ENCODE results near the gene CAVIN3. TPM values are rescaled to one million over a fixed set of nuclear protein-coding genes. Genes with fewer than 3 reads are reported as not detected.

Gene CAVIN3
- total and polyA plus RNA-seq, 2 donors (not counting 3 experiments of a cell fraction or from before 2014, with no cell fraction given), result 153 to 241 TPM

DNA sequence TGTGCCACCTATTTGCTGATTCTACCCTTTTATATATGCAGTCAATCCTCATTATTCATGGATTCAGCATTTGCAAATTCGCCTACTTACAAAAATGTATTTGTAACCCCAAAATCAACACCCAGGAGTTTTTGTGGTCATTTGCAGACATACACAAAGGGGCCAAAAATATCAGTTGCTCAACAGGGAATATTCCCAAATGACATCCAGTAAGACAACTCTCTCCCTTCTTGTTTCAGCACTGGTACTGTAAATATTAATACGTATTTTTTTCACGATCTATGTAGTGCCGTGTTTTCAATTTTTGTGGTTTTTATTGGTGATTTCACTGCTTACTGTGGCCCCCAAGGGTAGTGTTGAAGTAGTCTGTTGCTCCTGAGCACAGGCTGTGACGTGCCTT, 11.8 kb upstream of the CAVIN3 start:
- H3K27me3 ChIP-seq (ENCODE audit: control insufficient read depth in 2 of 2, insufficient read depth in 2 of 2, low read length in 2 of 2), result peaks cover 0 to 1% of the 10 kb centered on the region in 2 experiments
- H2AFZ ChIP-seq (ENCODE audit: low read depth, low read length), result no peak overlapping the region
- H3K27ac ChIP-seq (ENCODE audit: insufficient read depth, low read depth, low read length), result no peak overlapping the region
- H3K4me1 ChIP-seq (ENCODE audit: control insufficient read depth, extremely low read depth, insufficient read depth, low read length), result peaks cover 14% of the 10 kb centered on the region
- dilution Hi-C loops (cut with MboI; ENCODE audit: extremely low pct_ligation_motif_present, low sequenced_read_pairs), result no loop called here
- no peak overlapping the region for H3K4me3 ChIP-seq (replicated peaks in 1 of 3; ENCODE audit: insufficient read depth in 1 of 3, low read depth in 1 of 3, low read length in 3 of 3)
- DNase-seq (ENCODE audit: low read depth, low spot score) (no peak), FAIRE-seq (no peak)
- no peaks in the 10 kb centered on the region for H3K9me3 ChIP-seq (replicated peaks; ENCODE audit: control insufficient read depth, insufficient read depth, low read length)
- no peaks in the 10 kb centered on the region for H3K36me3 ChIP-seq (ENCODE audit: control insufficient read depth in 2 of 2, extremely low read depth in 1 of 2, insufficient read depth in 2 of 2, low read length in 2 of 2)
- H4K20me1 ChIP-seq (replicated peaks; ENCODE audit: control insufficient read depth, extremely low read depth, insufficient read depth, low read length), result no peaks in the 10 kb centered on the region
- intact Hi-C loops (cut with micrococcal nuclease), result no loop called here
- no peak overlapping the region for H3K9ac ChIP-seq (replicated peaks; ENCODE audit: extremely low read depth, insufficient read depth, low read length)
- BruUV-seq (replicated peaks), result no TSS peak
- CTCF ChIA-PET, result no interaction called here
- POLR2A ChIA-PET, result no interaction called here
- no peak overlapping the region for H3K4me2 ChIP-seq (ENCODE audit: insufficient read depth, low read length)
- TF ChIP-seq GATA2 (IDR thresholded peaks at IDR 0.05; ENCODE audit: insufficient read depth, insufficient read length, low read depth, low read length), result no peak
- no peak for TF ChIP-seq CTCF (IDR thresholded peaks at IDR 0.05; ENCODE audit: extremely low read depth in 1 of 2, insufficient read depth in 1 of 2, low read depth in 1 of 2, low read length in 2 of 2)
- TF ChIP-seq MYC (IDR thresholded peaks at IDR 0.05; ENCODE audit: low read depth, low read length), result no peak
- no peak for TF ChIP-seq EZH2 (IDR thresholded peaks at IDR 0.05; ENCODE audit: borderline replicate concordance, low read depth, low read length, severe bottlenecking)
- TF ChIP-seq FOS (IDR thresholded peaks at IDR 0.05; ENCODE audit: borderline replicate concordance, insufficient read depth, low read length), result no peak
- TF ChIP-seq JUN (IDR thresholded peaks at IDR 0.05; ENCODE audit: borderline replicate concordance, insufficient read depth, insufficient read length, low read depth), result no peak
- TF ChIP-seq POLR2AphosphoS5 (IDR thresholded peaks at IDR 0.05; ENCODE audit: insufficient read depth, low read depth, low read length), result no peak
- TF ChIP-seq POLR2A (IDR thresholded peaks at IDR 0.05; ENCODE audit: low read depth, low read length), result no peak
- TF ChIP-seq, protein P1, sequence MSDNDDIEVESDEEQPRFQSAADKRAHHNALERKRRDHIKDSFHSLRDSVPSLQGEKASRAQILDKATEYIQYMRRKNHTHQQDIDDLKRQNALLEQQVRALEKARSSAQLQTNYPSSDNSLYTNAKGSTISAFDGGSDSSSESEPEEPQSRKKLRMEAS (IDR thresholded peaks at IDR 0.05; ENCODE audit: insufficient read depth, insufficient read length), result no peak
- no peaks in the 10 kb centered on the region for H3K9me1 ChIP-seq (replicated peaks; ENCODE audit: control insufficient read depth, extremely low read depth, insufficient read depth, low read length)
- H3K79me2 ChIP-seq (ENCODE audit: control insufficient read depth, insufficient read depth, low read length), result no peaks in the 10 kb centered on the region
